Measurements from ENCODE around the gene HNRNPM. TPM values are rescaled to one million over a fixed set of nuclear protein-coding genes. Genes with fewer than 3 reads are reported as not detected.
A peak's percentile ranks its signal among the peaks of the same experiment; 100 is the strongest.
"Not testable (repeated sequence)": the region's sequence is repeated elsewhere in the genome, so short reads cannot be mapped to it uniquely, and the experiment has no call there.

Gene HNRNPM
- total and polyA plus RNA-seq, 2 donors, result 92.7 to 123 TPM

DNA sequence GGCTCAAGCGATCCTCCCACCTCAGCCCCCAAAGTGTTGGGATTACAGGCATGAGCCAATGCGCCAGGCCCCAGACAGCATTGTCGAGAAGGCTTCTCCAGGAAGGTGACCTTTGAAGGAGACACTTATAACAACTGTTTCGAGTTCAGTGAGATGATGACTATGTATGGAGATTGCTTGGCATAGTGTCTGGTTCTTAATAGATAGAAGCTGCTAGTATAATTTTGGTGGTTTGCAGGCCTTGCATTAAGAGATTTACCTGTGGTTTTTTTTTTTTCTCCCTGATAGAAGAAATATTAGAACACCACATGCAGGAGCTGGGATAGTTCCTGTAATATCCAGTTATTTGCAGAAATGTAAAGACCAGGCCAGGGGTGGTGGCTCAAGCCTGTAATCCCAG, 28.0 kb upstream of the HNRNPM start:
- no peak for DNase-seq (ENCODE audit: low read depth in 6 of 9, low spot score in 9 of 9)
- 99% methylated on average over 4 of the region's 4 CpGs for WGBS
- peaks cover 4 to 9% of the 10 kb centered on the region in 2 donors for H3K4me1 ChIP-seq (ENCODE audit: control insufficient read depth in 2 of 2, insufficient read depth in 2 of 2, low read length in 2 of 2)
- no peaks in the 10 kb centered on the region for H3K27me3 ChIP-seq (ENCODE audit: control insufficient read depth in 2 of 2, insufficient read depth in 1 of 2, low read length in 1 of 2)
- H3K4me3 ChIP-seq (ENCODE audit: low read length in 2 of 2), result no peak overlapping the region
- no peaks in the 10 kb centered on the region for H3K9me3 ChIP-seq (ENCODE audit: control insufficient read depth in 2 of 2, insufficient read depth in 1 of 2, low read length in 1 of 2)
- no peak overlapping the region for H3K27ac ChIP-seq (ENCODE audit: low read depth in 1 of 2, low read length in 1 of 2)
- H3K36me3 ChIP-seq (ENCODE audit: control insufficient read depth in 2 of 2, insufficient read depth in 2 of 2, low read length in 1 of 2), result peaks cover 4 to 7% of the 10 kb centered on the region in 2 donors

DNA sequence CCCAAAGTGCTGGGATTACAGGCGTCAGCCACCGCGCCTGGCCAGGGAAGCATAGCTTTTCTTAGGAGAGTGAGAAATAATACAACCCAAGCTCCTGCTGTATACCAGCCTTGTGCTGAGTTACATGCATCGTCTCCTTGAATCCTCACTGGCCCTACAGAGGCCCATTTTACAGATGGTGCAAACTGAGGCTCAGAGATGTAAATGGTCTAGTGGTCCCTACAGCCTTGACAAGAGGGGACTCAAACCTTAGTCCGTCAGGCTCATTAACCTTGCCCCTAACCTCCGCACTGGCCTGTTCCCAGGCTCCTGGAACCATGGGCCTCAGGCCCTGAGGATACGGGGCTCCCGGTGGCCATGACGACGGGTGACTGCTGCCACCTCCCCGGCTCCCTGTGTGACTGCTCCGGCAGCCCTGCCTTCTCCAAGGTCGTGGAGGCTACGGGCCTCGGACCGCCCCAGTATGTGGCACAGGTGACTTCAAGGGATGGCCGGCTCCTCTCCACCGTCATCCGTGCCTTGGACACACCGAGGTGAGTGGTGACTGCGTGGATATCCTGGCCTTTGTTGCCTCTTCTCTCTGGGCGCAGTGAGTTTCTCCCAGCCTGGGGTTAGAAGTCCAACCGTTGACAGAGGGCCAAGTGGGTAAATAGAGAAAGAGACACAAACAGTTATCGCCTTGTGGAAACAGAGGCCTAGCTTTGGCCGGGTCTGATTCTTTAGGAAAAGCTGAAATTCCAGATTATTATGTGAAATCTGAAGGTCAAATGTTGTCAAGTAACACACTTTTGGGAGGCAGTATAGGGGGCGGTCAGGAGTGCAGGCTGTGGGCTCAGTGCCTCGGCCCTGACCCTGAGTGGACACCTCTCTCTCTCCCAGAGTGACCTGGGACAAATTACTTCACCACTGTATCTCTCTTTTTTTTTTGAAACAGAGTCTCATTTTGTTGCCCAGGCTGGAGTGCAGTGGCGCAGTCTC, 23.0 kb upstream of the HNRNPM start:
- Histone ChIP-seq H3K27ac (ENCODE audit: low read depth in 1 of 2, low read length in 1 of 2) (no peak overlapping the region), H3K9me3 (ENCODE audit: control insufficient read depth in 2 of 2, insufficient read depth in 1 of 2, low read length in 1 of 2) (no peaks in the 10 kb centered on the region), H3K4me3 (ENCODE audit: low read length in 2 of 2) (no peak overlapping the region), H3K4me1 (ENCODE audit: control insufficient read depth in 2 of 2, insufficient read depth in 2 of 2, low read length in 2 of 2) (peaks cover 0 to 3% of the 10 kb centered on the region in 2 donors), H3K36me3 (ENCODE audit: control insufficient read depth in 2 of 2, insufficient read depth in 2 of 2, low read length in 1 of 2) (peaks cover 13 to 32% of the 10 kb centered on the region in 2 donors), H3K27me3 (ENCODE audit: control insufficient read depth in 2 of 2, insufficient read depth in 1 of 2, low read length in 1 of 2) (no peaks in the 10 kb centered on the region)
- DNase-seq (ENCODE audit: low read depth in 6 of 9, low spot score in 9 of 9), result no peak
- 97% methylated on average over 28 of the region's 28 CpGs for WGBS

- Histone ChIP-seq H3K9me3 (ENCODE audit: control insufficient read depth in 2 of 2, insufficient read depth in 1 of 2, low read length in 1 of 2) (no peaks in the 10 kb centered on the region), H3K27me3 (ENCODE audit: control insufficient read depth in 2 of 2, insufficient read depth in 1 of 2, low read length in 1 of 2) (no peaks in the 10 kb centered on the region), H3K4me1 (ENCODE audit: control insufficient read depth in 2 of 2, insufficient read depth in 2 of 2, low read length in 2 of 2) (peaks cover 0 to 3% of the 10 kb centered on the region in 2 donors), H3K4me3 (ENCODE audit: low read length in 2 of 2) (no peak overlapping the region), H3K36me3 (ENCODE audit: control insufficient read depth in 2 of 2, insufficient read depth in 2 of 2, low read length in 1 of 2) (peaks cover 16 to 33% of the 10 kb centered on the region in 2 donors), H3K27ac (ENCODE audit: low read depth in 1 of 2, low read length in 1 of 2) (peak overlapping the region; percentile 47 to 60)
- DNase-seq (ENCODE audit: low read depth in 6 of 9, low spot score in 9 of 9), result no peak
- 92% methylated on average over 9 of the region's 9 CpGs for WGBS
Measured at GRCh38 chr19:8423817-8424223, 21.0 kb upstream of the HNRNPM start.

- H3K4me1 ChIP-seq (ENCODE audit: control insufficient read depth in 2 of 2, insufficient read depth in 2 of 2, low read length in 2 of 2); H3K27me3 ChIP-seq (ENCODE audit: control insufficient read depth in 2 of 2, insufficient read depth in 1 of 2, low read length in 1 of 2); H3K9me3 ChIP-seq (ENCODE audit: control insufficient read depth in 2 of 2, insufficient read depth in 1 of 2, low read length in 1 of 2); H3K27ac ChIP-seq (ENCODE audit: low read depth in 1 of 2, low read length in 1 of 2); H3K4me3 ChIP-seq (ENCODE audit: low read length in 2 of 2); DNase-seq (ENCODE audit: low read depth in 6 of 9, low spot score in 9 of 9): not testable (repeated sequence)
- peaks cover 16 to 36% of the 10 kb centered on the region in 2 donors for H3K36me3 ChIP-seq (ENCODE audit: control insufficient read depth in 2 of 2, insufficient read depth in 2 of 2, low read length in 1 of 2)
- 97% methylated on average over 6 of the region's 6 CpGs for WGBS
Measured at GRCh38 chr19:8425331-8425730, 19.4 kb upstream of the HNRNPM start.

DNA sequence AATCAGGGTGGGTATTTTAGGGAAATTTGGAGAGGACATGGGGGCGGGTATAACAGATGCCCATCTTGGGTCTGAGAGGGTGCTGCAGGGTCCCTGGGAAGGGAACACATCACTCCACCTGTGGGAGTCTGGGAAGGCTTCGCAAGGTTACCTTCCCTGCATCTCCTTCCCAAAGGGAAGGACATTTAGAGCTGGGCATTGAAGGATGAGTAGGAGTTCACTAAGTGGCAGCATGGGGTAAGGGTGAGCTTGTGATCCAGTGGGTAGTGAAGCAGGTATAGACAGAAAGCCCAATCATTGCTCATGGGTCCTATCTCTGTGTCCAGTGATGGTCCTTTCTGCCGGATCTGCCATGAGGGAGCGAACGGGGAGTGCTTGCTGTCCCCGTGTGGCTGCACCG, 18.5 kb upstream of the HNRNPM start:
- no peak for DNase-seq (ENCODE audit: low read depth in 6 of 9, low spot score in 9 of 9)
- H3K9me3 ChIP-seq (ENCODE audit: control insufficient read depth in 2 of 2, insufficient read depth in 1 of 2, low read length in 1 of 2), result no peaks in the 10 kb centered on the region
- 98% methylated on average over 7 of the region's 7 CpGs for WGBS
- H3K4me3 ChIP-seq (ENCODE audit: low read length in 2 of 2), result no peak overlapping the region
- peaks cover 0 to 3% of the 10 kb centered on the region in 2 donors for H3K4me1 ChIP-seq (ENCODE audit: control insufficient read depth in 2 of 2, insufficient read depth in 2 of 2, low read length in 2 of 2)
- H3K27me3 ChIP-seq (ENCODE audit: control insufficient read depth in 2 of 2, insufficient read depth in 1 of 2, low read length in 1 of 2), result no peaks in the 10 kb centered on the region
- no peak overlapping the region for H3K27ac ChIP-seq (ENCODE audit: low read depth in 1 of 2, low read length in 1 of 2)
- peaks cover 22 to 45% of the 10 kb centered on the region in 2 donors for H3K36me3 ChIP-seq (ENCODE audit: control insufficient read depth in 2 of 2, insufficient read depth in 2 of 2, low read length in 1 of 2)

DNA sequence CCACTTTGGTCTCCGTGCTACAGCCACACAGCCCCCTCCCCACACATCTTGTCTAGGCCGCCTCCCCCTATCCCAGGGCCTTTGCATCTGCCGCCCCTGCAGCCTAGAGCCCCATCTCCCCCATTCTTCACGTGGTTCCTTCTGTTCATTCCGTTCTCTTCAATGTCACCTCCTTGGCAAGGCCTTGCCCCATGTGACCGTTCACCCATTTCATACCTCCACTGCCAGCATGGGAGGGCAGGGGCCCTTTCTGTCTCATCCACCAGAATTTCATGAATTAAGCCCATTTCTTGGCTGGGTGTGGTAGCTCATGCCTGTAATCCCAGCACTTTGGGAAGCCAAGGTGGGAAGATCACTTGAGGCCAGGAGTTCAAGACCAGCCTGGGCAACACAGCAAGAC, 15.7 kb upstream of the HNRNPM start:
- Histone ChIP-seq H3K27ac (ENCODE audit: low read depth in 1 of 2, low read length in 1 of 2) (no peak overlapping the region), H3K4me1 (ENCODE audit: control insufficient read depth in 2 of 2, insufficient read depth in 2 of 2, low read length in 2 of 2) (no peaks in the 10 kb centered on the region), H3K27me3 (ENCODE audit: control insufficient read depth in 2 of 2, insufficient read depth in 1 of 2, low read length in 1 of 2) (no peaks in the 10 kb centered on the region), H3K9me3 (ENCODE audit: control insufficient read depth in 2 of 2, insufficient read depth in 1 of 2, low read length in 1 of 2) (no peaks in the 10 kb centered on the region), H3K4me3 (ENCODE audit: low read length in 2 of 2) (no peak overlapping the region), H3K36me3 (ENCODE audit: control insufficient read depth in 2 of 2, insufficient read depth in 2 of 2, low read length in 1 of 2) (peaks cover 18 to 36% of the 10 kb centered on the region in 2 donors)
- no peak for DNase-seq (ENCODE audit: low read depth in 6 of 9, low spot score in 9 of 9)
- WGBS, result 90% methylated on average over 6 of the region's 6 CpGs

- over 99% methylated on average over 6 of the region's 6 CpGs for WGBS
- H3K27ac ChIP-seq (ENCODE audit: low read depth in 1 of 2, low read length in 1 of 2), result no peak overlapping the region
- H3K36me3 ChIP-seq (ENCODE audit: control insufficient read depth in 2 of 2, insufficient read depth in 2 of 2, low read length in 1 of 2), result peaks cover 18 to 35% of the 10 kb centered on the region in 2 donors
Measured at GRCh38 chr19:8429826-8430225, 14.9 kb upstream of the HNRNPM start.

GRCh38 chr19:8430650-8431049, 14.1 kb upstream of the HNRNPM start:
- H3K4me1 ChIP-seq (ENCODE audit: control insufficient read depth in 2 of 2, insufficient read depth in 2 of 2, low read length in 2 of 2), result no peaks in the 10 kb centered on the region
- 97% methylated on average over 20 of the region's 20 CpGs for WGBS
- no peak for DNase-seq (ENCODE audit: low read depth in 6 of 9, low spot score in 9 of 9)
- H3K4me3 ChIP-seq (ENCODE audit: low read length in 2 of 2), result no peak overlapping the region
- H3K9me3 ChIP-seq (ENCODE audit: control insufficient read depth in 2 of 2, insufficient read depth in 1 of 2, low read length in 1 of 2), result no peaks in the 10 kb centered on the region
- H3K36me3 ChIP-seq (ENCODE audit: control insufficient read depth in 2 of 2, insufficient read depth in 2 of 2, low read length in 1 of 2), result peaks cover 18 to 37% of the 10 kb centered on the region in 2 donors
- no peaks in the 10 kb centered on the region for H3K27me3 ChIP-seq (ENCODE audit: control insufficient read depth in 2 of 2, insufficient read depth in 1 of 2, low read length in 1 of 2)
- H3K27ac ChIP-seq (ENCODE audit: low read depth in 1 of 2, low read length in 1 of 2), result no peak overlapping the region

More at GRCh38 chr19:8429826-8430225, 14.9 kb upstream of the HNRNPM start:
- Histone ChIP-seq H3K27me3 (ENCODE audit: control insufficient read depth in 2 of 2, insufficient read depth in 1 of 2, low read length in 1 of 2) (no peaks in the 10 kb centered on the region), H3K4me3 (ENCODE audit: low read length in 2 of 2) (no peak overlapping the region), H3K4me1 (ENCODE audit: control insufficient read depth in 2 of 2, insufficient read depth in 2 of 2, low read length in 2 of 2) (no peaks in the 10 kb centered on the region), H3K9me3 (ENCODE audit: control insufficient read depth in 2 of 2, insufficient read depth in 1 of 2, low read length in 1 of 2) (no peaks in the 10 kb centered on the region)
- no peak for DNase-seq (ENCODE audit: low read depth in 6 of 9, low spot score in 9 of 9)

- Histone ChIP-seq H3K36me3 (ENCODE audit: control insufficient read depth in 2 of 2, insufficient read depth in 2 of 2, low read length in 1 of 2) (peaks cover 10 to 17% of the 10 kb centered on the region in 2 donors), H3K9me3 (ENCODE audit: control insufficient read depth in 2 of 2, insufficient read depth in 1 of 2, low read length in 1 of 2) (no peaks in the 10 kb centered on the region), H3K4me1 (ENCODE audit: control insufficient read depth in 2 of 2, insufficient read depth in 2 of 2, low read length in 2 of 2) (no peaks in the 10 kb centered on the region), H3K27ac (ENCODE audit: low read depth in 1 of 2, low read length in 1 of 2) (no peak overlapping the region), H3K27me3 (ENCODE audit: control insufficient read depth in 2 of 2, insufficient read depth in 1 of 2, low read length in 1 of 2) (no peaks in the 10 kb centered on the region), H3K4me3 (ENCODE audit: low read length in 2 of 2) (no peak overlapping the region)
- WGBS, result 98% methylated on average over 12 of the region's 12 CpGs
- DNase-seq (ENCODE audit: low read depth in 6 of 9, low spot score in 9 of 9), result no peak
Measured at GRCh38 chr19:8438236-8438635, 6.5 kb upstream of the HNRNPM start.

Measured in thymus (tissue), 11 donors.